ENCODE results near the gene EHMT1. TPM values are rescaled to one million over a fixed set of nuclear protein-coding genes. Genes with fewer than 3 reads are reported as not detected.
"Not testable (repeated sequence)": the region's sequence is repeated elsewhere in the genome, so short reads cannot be mapped to it uniquely, and the experiment has no call there.

EHMT1 gene
- total RNA-seq, 2 experiments from 2014 or later, result 80.6 to 87.8 TPM

- no peaks in the 10 kb centered on the region for H3K27me3 ChIP-seq (ENCODE audit: control insufficient read depth in 1 of 2, insufficient read depth in 2 of 2, low read length in 2 of 2)
- H3K4me3 ChIP-seq (ENCODE audit: low read length), result no peak overlapping the region
- Mint-ChIP-seq H3K27me3 (no peaks in the 10 kb centered on the region), H3K4me1 (ENCODE audit: low read depth) (peaks cover 69% of the 10 kb centered on the region), H3K9me3 (no peaks in the 10 kb centered on the region), H3K27ac (peak overlapping the region; percentile 95), H3K4me3 (no peak overlapping the region), H3K36me3 (ENCODE audit: low read depth) (peaks cover 81% of the 10 kb centered on the region)
- DNase-seq, result no peak
- H3K27ac ChIP-seq (ENCODE audit: low read depth in 1 of 2, low read length in 2 of 2), result no peak overlapping the region
- ChIA-PET CTCF (no interaction called here), POLR2A (no interaction called here)
- intact Hi-C loops (cut with DNase I, micrococcal nuclease), result no loop called here
- peaks cover 0 to 50% of the 10 kb centered on the region in 2 experiments for H3K9me3 ChIP-seq (ENCODE audit: control insufficient read depth in 1 of 2, insufficient read depth in 1 of 2, low read length in 2 of 2)
- H3K4me1 ChIP-seq (ENCODE audit: insufficient read depth, low read length), result peaks cover 52% of the 10 kb centered on the region
- peaks cover 41% of the 10 kb centered on the region for H3K36me3 ChIP-seq (ENCODE audit: insufficient read depth, low read length)
- no peak for ATAC-seq (ENCODE audit: poor library complexity)
- TF ChIP-seq CTCF (IDR thresholded peaks at IDR 0.05), result no peak
Measured at GRCh38 chr9:137724818-137725240, 106.0 kb downstream of the EHMT1 start.

- peaks cover 81% of the 10 kb centered on the region for H3K36me3 Mint-ChIP-seq (ENCODE audit: low read depth)
- H3K9me3 Mint-ChIP-seq, result no peaks in the 10 kb centered on the region
- ChIA-PET CTCF (no interaction called here), POLR2A (no interaction called here)
- H3K27ac ChIP-seq (ENCODE audit: low read depth in 1 of 2, low read length in 2 of 2), result no peak overlapping the region
- H3K4me1 ChIP-seq (ENCODE audit: insufficient read depth, low read length), result peaks cover 52% of the 10 kb centered on the region
- peaks cover 42% of the 10 kb centered on the region for H3K36me3 ChIP-seq (ENCODE audit: insufficient read depth, low read length)
- DNase-seq, result no peak
- peaks cover 69% of the 10 kb centered on the region for H3K4me1 Mint-ChIP-seq (ENCODE audit: low read depth)
- intact Hi-C loops (cut with DNase I, micrococcal nuclease), result no loop called here
- peak overlapping the region; percentile 95 for H3K27ac Mint-ChIP-seq
- no peak overlapping the region for H3K4me3 ChIP-seq (ENCODE audit: low read length)
- peaks cover 0 to 44% of the 10 kb centered on the region in 2 experiments for H3K9me3 ChIP-seq (ENCODE audit: control insufficient read depth in 1 of 2, insufficient read depth in 1 of 2, low read length in 2 of 2)
- no peak overlapping the region for H3K4me3 Mint-ChIP-seq
- ATAC-seq (ENCODE audit: poor library complexity), result no peak
- no peak for TF ChIP-seq CTCF (IDR thresholded peaks at IDR 0.05)
- H3K27me3 Mint-ChIP-seq, result no peaks in the 10 kb centered on the region
- no peaks in the 10 kb centered on the region for H3K27me3 ChIP-seq (ENCODE audit: control insufficient read depth in 1 of 2, insufficient read depth in 2 of 2, low read length in 2 of 2)
Measured at GRCh38 chr9:137725598-137725997, 106.8 kb downstream of the EHMT1 start.

- H3K9me3 Mint-ChIP-seq, CTCF ChIA-PET, H3K4me3 Mint-ChIP-seq: not testable (repeated sequence)
Measured at GRCh38 chr9:137726336-137726735, 107.5 kb downstream of the EHMT1 start.

GRCh38 chr9:137726764-137727163, 108.0 kb downstream of the EHMT1 start:
- peaks cover 47% of the 10 kb centered on the region for H3K4me1 ChIP-seq (ENCODE audit: insufficient read depth, low read length)
- peak overlapping the region; percentile 95 for H3K27ac Mint-ChIP-seq

More at GRCh38 chr9:137726336-137726735, 107.5 kb downstream of the EHMT1 start:
- DNase-seq; ATAC-seq (ENCODE audit: poor library complexity); H3K4me3 ChIP-seq (ENCODE audit: low read length); intact Hi-C loops (cut with DNase I, micrococcal nuclease); H3K27ac ChIP-seq (ENCODE audit: low read depth in 1 of 2, low read length in 2 of 2); H3K27me3 Mint-ChIP-seq; H3K27me3 ChIP-seq (ENCODE audit: control insufficient read depth in 1 of 2, insufficient read depth in 2 of 2, low read length in 2 of 2); POLR2A ChIA-PET: not testable (repeated sequence)
- peaks cover 83% of the 10 kb centered on the region for H3K36me3 Mint-ChIP-seq (ENCODE audit: low read depth)
- Histone ChIP-seq H3K9me3 (ENCODE audit: control insufficient read depth in 1 of 2, insufficient read depth in 1 of 2, low read length in 2 of 2) (peaks cover 0 to 40% of the 10 kb centered on the region in 2 experiments), H3K4me1 (ENCODE audit: insufficient read depth, low read length) (peaks cover 52% of the 10 kb centered on the region), H3K36me3 (ENCODE audit: insufficient read depth, low read length) (peaks cover 45% of the 10 kb centered on the region)
- H3K4me1 Mint-ChIP-seq (ENCODE audit: low read depth), result peaks cover 68% of the 10 kb centered on the region
- peak overlapping the region; percentile 95 for H3K27ac Mint-ChIP-seq

More at GRCh38 chr9:137726764-137727163, 108.0 kb downstream of the EHMT1 start:
- H3K9me3 Mint-ChIP-seq, result no peaks in the 10 kb centered on the region
- POLR2A ChIA-PET, result no interaction called here
- H3K4me1 Mint-ChIP-seq (ENCODE audit: low read depth), result peaks cover 64% of the 10 kb centered on the region
- Histone ChIP-seq H3K27me3 (ENCODE audit: control insufficient read depth in 1 of 2, insufficient read depth in 2 of 2, low read length in 2 of 2) (no peaks in the 10 kb centered on the region), H3K9me3 (ENCODE audit: control insufficient read depth in 1 of 2, insufficient read depth in 1 of 2, low read length in 2 of 2) (peaks cover 0 to 44% of the 10 kb centered on the region in 2 experiments), H3K4me3 (ENCODE audit: low read length) (no peak overlapping the region), H3K36me3 (ENCODE audit: insufficient read depth, low read length) (peaks cover 49% of the 10 kb centered on the region), H3K27ac (ENCODE audit: low read depth in 1 of 2, low read length in 2 of 2) (no peak overlapping the region)
- H3K36me3 Mint-ChIP-seq (ENCODE audit: low read depth), result peaks cover 83% of the 10 kb centered on the region
- ATAC-seq (ENCODE audit: poor library complexity) (no peak), DNase-seq (no peak)
- intact Hi-C loops (cut with DNase I, micrococcal nuclease), result no loop called here
- peak overlapping the region; percentile 13 for H3K4me3 Mint-ChIP-seq
- no peak for TF ChIP-seq CTCF (IDR thresholded peaks at IDR 0.05)
- CTCF ChIA-PET, result no interaction called here
- H3K27me3 Mint-ChIP-seq, result no peaks in the 10 kb centered on the region

Measured in CD4-positive, alpha-beta T cell (primary cell).